ENCODE measurements around the gene PGRMC2.

PGRMC2 gene

DNA sequence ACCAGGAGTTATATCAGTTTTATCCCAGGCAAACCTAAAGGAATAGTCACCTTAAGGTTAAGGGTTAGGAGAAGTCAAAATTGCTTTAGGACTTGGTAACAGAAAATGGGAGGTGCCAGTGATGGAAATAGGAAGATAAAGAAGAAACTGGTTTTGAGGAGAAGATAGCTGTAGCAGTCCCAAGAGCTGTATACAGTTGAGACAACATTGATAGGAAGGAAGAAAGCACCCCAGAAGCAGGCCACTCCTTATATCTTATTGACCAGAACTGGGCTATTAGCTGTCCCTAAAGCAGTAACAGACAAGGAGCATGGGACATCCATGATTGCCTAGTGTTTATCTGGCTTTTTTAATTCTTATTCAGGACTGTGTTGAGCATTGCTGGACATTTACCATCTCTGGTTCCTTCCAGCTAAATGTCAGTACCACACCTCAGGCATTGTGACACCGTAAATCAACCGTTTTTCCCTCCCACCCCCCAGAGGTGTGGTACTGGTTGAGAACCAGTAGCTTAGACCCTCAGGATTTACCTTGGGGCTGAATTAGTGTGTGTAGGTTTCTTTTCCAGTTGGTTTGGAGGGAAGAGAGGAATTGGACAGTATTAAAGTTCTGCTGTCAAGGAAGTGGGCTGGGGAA is 2.0 kb upstream of the PGRMC2 start:
- no peak for DNase-seq (ENCODE audit: low read depth)
- TF ChIP-seq, protein P1, sequence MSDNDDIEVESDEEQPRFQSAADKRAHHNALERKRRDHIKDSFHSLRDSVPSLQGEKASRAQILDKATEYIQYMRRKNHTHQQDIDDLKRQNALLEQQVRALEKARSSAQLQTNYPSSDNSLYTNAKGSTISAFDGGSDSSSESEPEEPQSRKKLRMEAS (IDR thresholded peaks at IDR 0.05; ENCODE audit: low read depth, low read length), result no peak
- TF ChIP-seq POLR2A (IDR thresholded peaks at IDR 0.05; ENCODE audit: extremely low read depth, insufficient read length) (no peak), MYC (IDR thresholded peaks at IDR 0.05; ENCODE audit: low read depth, low read length) (no peak)
- TF ChIP-seq, protein P2, sequence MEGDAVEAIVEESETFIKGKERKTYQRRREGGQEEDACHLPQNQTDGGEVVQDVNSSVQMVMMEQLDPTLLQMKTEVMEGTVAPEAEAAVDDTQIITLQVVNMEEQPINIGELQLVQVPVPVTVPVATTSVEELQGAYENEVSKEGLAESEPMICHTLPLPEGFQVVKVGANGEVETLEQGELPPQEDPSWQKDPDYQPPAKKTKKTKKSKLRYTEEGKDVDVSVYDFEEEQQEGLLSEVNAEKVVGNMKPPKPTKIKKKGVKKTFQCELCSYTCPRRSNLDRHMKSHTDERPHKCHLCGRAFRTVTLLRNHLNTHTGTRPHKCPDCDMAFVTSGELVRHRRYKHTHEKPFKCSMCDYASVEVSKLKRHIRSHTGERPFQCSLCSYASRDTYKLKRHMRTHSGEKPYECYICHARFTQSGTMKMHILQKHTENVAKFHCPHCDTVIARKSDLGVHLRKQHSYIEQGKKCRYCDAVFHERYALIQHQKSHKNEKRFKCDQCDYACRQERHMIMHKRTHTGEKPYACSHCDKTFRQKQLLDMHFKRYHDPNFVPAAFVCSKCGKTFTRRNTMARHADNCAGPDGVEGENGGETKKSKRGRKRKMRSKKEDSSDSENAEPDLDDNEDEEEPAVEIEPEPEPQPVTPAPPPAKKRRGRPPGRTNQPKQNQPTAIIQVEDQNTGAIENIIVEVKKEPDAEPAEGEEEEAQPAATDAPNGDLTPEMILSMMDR (IDR thresholded peaks at IDR 0.05; ENCODE audit: low read depth, low read length), result no peak
- peak overlapping the region; percentile 87 for H3K4me3 ChIP-seq (ENCODE audit: low read depth, low read length)

DNA sequence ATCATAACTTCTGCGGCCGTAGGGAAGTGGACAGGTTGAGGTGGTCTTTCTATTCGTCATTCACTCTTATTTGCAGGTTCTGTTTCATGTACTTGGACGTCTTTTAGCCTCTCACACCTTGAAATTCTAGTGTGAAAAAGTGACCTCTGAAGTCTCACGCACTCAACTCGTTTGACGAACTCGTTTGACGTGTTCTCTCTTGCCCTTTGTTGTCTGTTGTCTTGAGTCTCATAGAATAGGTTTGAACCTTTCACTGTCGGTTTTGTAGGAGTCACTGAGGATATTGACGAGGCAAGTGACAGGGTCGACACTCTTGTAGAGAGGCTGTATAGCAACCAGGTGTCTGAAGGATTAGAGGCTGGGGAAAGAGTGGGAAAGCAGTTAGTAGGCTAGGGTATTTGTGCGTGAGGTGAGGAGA is 1.1 kb upstream of the PGRMC2 start:
- DNase-seq (ENCODE audit: low read depth), result peak; percentile 61
- peak overlapping the region; percentile 87 for H3K4me3 ChIP-seq (ENCODE audit: low read depth, low read length)
- TF ChIP-seq, protein P1 (IDR thresholded peaks at IDR 0.05; ENCODE audit: low read depth, low read length), result no peak

GRCh38 chr4:128287871-128288688 is 467 bp upstream of the PGRMC2 start:
- peak; percentile 98 for DNase-seq (ENCODE audit: low read depth)
- peak; percentile 85 for TF ChIP-seq MYC (IDR thresholded peaks at IDR 0.05; ENCODE audit: low read depth, low read length)
- TF ChIP-seq, protein P1 (IDR thresholded peaks at IDR 0.05; ENCODE audit: low read depth, low read length), result peak; percentile 89
- TF ChIP-seq POLR2A (IDR thresholded peaks at IDR 0.05; ENCODE audit: extremely low read depth, insufficient read length), result peak; percentile 85
- TF ChIP-seq, protein P2 (IDR thresholded peaks at IDR 0.05; ENCODE audit: low read depth, low read length), result no peak
- peak overlapping the region; percentile 87 for H3K4me3 ChIP-seq (ENCODE audit: low read depth, low read length)

GRCh38 chr4:128286474-128287058 is 1.0 kb downstream of the PGRMC2 start:
- TF ChIP-seq MYC (IDR thresholded peaks at IDR 0.05; ENCODE audit: low read depth, low read length) (no peak), POLR2A (IDR thresholded peaks at IDR 0.05; ENCODE audit: extremely low read depth, insufficient read length) (no peak)
- TF ChIP-seq, protein P2 (IDR thresholded peaks at IDR 0.05; ENCODE audit: low read depth, low read length), result no peak
- TF ChIP-seq, protein P1 (IDR thresholded peaks at IDR 0.05; ENCODE audit: low read depth, low read length), result no peak
- peak; percentile 56 for DNase-seq (ENCODE audit: low read depth)
- H3K4me3 ChIP-seq (ENCODE audit: low read depth, low read length), result peak overlapping the region; percentile 90

DNA sequence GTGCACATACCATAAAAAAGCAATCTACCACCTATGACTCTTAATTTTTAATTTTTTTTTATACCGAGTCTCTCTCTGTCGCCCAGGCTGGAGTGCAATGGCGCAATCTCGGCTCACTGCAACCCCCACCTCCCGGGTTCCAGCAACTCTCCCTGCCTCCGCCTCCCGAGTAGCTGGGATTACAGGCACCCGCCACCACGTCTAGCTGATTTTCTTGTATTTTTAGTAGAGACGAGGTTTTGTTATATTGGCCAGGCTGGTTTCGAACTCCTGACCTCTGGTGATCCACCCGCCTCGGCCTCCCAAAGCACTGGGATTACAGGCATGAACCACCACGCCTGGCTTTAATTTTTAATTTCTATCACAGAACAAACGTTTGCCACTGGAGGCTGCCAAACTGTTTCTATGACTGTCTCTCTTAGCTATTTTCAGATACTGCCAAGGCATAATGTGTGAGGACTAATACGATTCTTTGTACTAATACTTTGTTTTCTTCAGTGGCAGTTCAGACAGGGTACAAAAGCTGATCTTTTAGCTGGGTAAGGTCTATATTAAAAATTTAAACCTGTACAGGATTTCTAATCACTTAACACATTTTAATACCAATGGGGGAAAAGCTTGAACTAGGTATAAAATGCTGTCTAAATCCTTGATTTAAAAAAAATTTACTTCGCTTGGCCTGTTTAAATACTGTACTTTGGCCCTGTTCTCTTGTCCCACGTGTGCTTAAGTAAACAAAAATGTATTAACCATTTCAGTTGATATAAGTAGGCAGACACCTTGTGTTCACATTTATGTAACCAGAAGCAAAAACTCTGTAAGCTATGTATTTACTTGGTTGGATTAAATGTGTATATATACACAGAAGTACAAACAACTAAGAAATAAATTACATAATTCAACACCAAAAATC is 2.3 kb downstream of the PGRMC2 start:
- TF ChIP-seq, protein P2 (IDR thresholded peaks at IDR 0.05; ENCODE audit: low read depth, low read length), result no peak
- no peak for TF ChIP-seq MYC (IDR thresholded peaks at IDR 0.05; ENCODE audit: low read depth, low read length)
- TF ChIP-seq POLR2A (IDR thresholded peaks at IDR 0.05; ENCODE audit: extremely low read depth, insufficient read length), result no peak
- TF ChIP-seq, protein P1 (IDR thresholded peaks at IDR 0.05; ENCODE audit: low read depth, low read length), result no peak
- DNase-seq (ENCODE audit: low read depth), result no peak
- peak overlapping the region; percentile 90 for H3K4me3 ChIP-seq (ENCODE audit: low read depth, low read length)

Measured in NB4 (cell line).